Measurements from ENCODE around the gene CTTN. TPM values are rescaled to one million over a fixed set of nuclear protein-coding genes. Genes with fewer than 3 reads are reported as not detected.

The CTTN gene
- total and polyA plus RNA-seq, 2 of the 13 experiments (the other 11 are each of a cell fraction or from before 2014, with no cell fraction given), result 84.4 to 114 TPM

DNA sequence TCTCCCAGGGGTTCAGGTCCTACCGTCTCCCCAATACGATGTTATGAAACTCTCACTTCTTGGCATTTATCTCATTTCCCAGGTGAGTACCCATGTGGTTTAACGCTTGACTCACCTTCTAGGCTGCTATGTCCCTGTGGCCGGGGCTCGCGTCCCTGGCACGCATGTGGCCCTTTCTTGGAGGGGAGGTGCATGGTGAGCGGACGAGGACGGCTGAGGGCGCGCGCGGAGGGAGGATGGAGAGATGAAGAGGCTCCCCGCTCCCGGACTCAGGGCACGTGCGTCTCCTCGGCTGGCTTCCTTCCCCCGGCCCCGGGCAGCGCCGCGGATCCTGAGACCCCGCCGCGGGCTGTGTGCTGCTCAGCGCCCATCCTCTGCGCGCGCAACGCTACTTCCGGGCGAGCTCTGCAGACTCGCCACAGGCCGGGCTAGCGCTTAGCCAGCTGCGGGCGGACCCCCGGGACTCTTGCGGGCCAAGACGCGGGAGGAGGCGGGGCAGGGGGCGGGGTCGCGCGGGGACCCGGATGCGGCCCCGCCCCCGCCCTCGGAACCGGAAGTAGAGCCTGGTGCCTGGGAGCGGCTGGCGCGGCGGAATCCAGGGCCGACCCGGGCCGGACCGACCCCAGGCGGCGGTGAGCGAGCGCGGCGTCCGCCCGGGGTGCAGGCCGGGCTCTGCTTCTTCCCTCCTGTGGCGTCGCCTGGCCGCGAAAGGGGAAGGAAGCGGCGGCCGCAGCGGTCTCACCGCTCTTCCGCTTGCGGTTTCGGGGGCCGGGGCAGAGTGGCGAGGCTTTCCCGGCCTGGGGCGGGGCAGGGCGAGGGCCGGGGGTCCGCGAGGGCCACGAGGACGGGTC, at the start of gene CTTN (continued):
- TF ChIP-seq HDAC2 (CRISPR knock-in tag; IDR thresholded peaks at IDR 0.05), result peak; percentile 72
- peak; percentile 94 for TF ChIP-seq ZFX (CRISPR knock-in tag; IDR thresholded peaks at IDR 0.05; ENCODE audit: low read depth)
- no peak for TF ChIP-seq NFRKB (IDR thresholded peaks at IDR 0.05)
- TF ChIP-seq ZSCAN22 (CRISPR knock-in tag; IDR thresholded peaks at IDR 0.05), result no peak
- TF ChIP-seq ZNF207 (IDR thresholded peaks at IDR 0.05; ENCODE audit: borderline replicate concordance), result no peak
- TF ChIP-seq ZBTB20 (CRISPR knock-in tag; IDR thresholded peaks at IDR 0.05; ENCODE audit: borderline replicate concordance, low read depth), result no peak; the same call in 1 of the 2 replicates
- TF ChIP-seq ZNF644 (CRISPR knock-in tag; IDR thresholded peaks at IDR 0.05; ENCODE audit: low read depth), result no peak
- TF ChIP-seq SRSF9 (IDR thresholded peaks at IDR 0.05; ENCODE audit: borderline replicate concordance, insufficient read depth, low read depth, low read length, poor library complexity, severe bottlenecking), result no peak
- no peak for TF ChIP-seq ZNF510 (CRISPR knock-in tag; IDR thresholded peaks at IDR 0.05; ENCODE audit: low read depth)
- TF ChIP-seq RBM22 (optimal IDR thresholded peaks at IDR 0.05; ENCODE audit: low read length), result no peak
- no peak for TF ChIP-seq ZNF629 (CRISPR knock-in tag; conservative IDR thresholded peaks at IDR 0.05)
- TF ChIP-seq HOXA5 (CRISPR knock-in tag; IDR thresholded peaks at IDR 0.05), result peak; percentile 56; the same call in 1 of the 2 replicates
- TF ChIP-seq MYNN (CRISPR knock-in tag; IDR thresholded peaks at IDR 0.05; ENCODE audit: low read depth), result no peak
- TF ChIP-seq ZBTB1 (CRISPR knock-in tag; IDR thresholded peaks at IDR 0.05; ENCODE audit: borderline replicate concordance), result peak; percentile 79; the same call in 1 of the 2 replicates
- TF ChIP-seq ZNF775 (CRISPR knock-in tag; IDR thresholded peaks at IDR 0.05; ENCODE audit: borderline replicate concordance), result no peak; the same call in 1 of the 2 replicates
- no peak; the same call in 1 of the 2 replicates for TF ChIP-seq GFI1 (CRISPR knock-in tag; IDR thresholded peaks at IDR 0.05; ENCODE audit: borderline replicate concordance)
- TF ChIP-seq ZNF761 (CRISPR knock-in tag; conservative IDR thresholded peaks at IDR 0.05), result peak; percentile 89; the same call in 1 of the 2 replicates
- no peak for TF ChIP-seq ZNF549 (CRISPR knock-in tag; IDR thresholded peaks at IDR 0.05)
- TF ChIP-seq ZNF530 (CRISPR knock-in tag; IDR thresholded peaks at IDR 0.05; ENCODE audit: low read depth), result no peak
- TF ChIP-seq, protein P1, sequence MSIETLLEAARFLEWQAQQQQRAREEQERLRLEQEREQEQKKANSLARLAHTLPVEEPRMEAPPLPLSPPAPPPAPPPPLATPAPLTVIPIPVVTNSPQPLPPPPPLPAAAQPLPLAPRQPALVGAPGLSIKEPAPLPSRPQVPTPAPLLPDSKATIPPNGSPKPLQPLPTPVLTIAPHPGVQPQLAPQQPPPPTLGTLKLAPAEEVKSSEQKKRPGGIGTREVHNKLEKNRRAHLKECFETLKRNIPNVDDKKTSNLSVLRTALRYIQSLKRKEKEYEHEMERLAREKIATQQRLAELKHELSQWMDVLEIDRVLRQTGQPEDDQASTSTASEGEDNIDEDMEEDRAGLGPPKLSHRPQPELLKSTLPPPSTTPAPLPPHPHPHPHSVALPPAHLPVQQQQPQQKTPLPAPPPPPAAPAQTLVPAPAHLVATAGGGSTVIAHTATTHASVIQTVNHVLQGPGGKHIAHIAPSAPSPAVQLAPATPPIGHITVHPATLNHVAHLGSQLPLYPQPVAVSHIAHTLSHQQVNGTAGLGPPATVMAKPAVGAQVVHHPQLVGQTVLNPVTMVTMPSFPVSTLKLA (IDR thresholded peaks at IDR 0.05), result peak; percentile 45
- TF ChIP-seq ZNF660 (CRISPR knock-in tag; IDR thresholded peaks at IDR 0.05; ENCODE audit: borderline replicate concordance, low read depth), result no peak
- no peak for TF ChIP-seq ZNF550 (CRISPR knock-in tag; IDR thresholded peaks at IDR 0.05; ENCODE audit: borderline replicate concordance)
- TF ChIP-seq HNF4A (CRISPR knock-in tag; IDR thresholded peaks at IDR 0.05), result no peak
- no peak for TF ChIP-seq JUNB (CRISPR knock-in tag; IDR thresholded peaks at IDR 0.05; ENCODE audit: borderline replicate concordance)
- TF ChIP-seq, protein P2, sequence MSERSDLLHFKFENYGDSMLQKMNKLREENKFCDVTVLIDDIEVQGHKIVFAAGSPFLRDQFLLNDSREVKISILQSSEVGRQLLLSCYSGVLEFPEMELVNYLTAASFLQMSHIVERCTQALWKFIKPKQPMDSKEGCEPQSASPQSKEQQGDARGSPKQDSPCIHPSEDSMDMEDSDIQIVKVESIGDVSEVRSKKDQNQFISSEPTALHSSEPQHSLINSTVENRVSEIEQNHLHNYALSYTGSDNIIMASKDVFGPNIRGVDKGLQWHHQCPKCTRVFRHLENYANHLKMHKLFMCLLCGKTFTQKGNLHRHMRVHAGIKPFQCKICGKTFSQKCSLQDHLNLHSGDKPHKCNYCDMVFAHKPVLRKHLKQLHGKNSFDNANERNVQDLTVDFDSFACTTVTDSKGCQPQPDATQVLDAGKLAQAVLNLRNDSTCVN (CRISPR knock-in tag; IDR thresholded peaks at IDR 0.05; ENCODE audit: borderline replicate concordance), result 0 out of 2 replicates have a peak, but pooled peaks have one; percentile 37
- TF ChIP-seq ZNF816 (CRISPR knock-in tag; IDR thresholded peaks at IDR 0.05; ENCODE audit: borderline replicate concordance), result no peak
- no peak for TF ChIP-seq ZNF567 (CRISPR knock-in tag; IDR thresholded peaks at IDR 0.05; ENCODE audit: borderline replicate concordance)
- TF ChIP-seq NFATC3 (CRISPR knock-in tag; IDR thresholded peaks at IDR 0.05), result no peak

Measured in HepG2 (cell line).